Neural progenitor cell (in vitro differentiated cells): ENCODE results near the gene PAFAH2. TPM values are rescaled to one million over a fixed set of nuclear protein-coding genes. Genes with fewer than 3 reads are reported as not detected.

ENCODE experiments used
- DNase-seq: peaks from one replicate; pipeline ENCODE4 v3.0.0-alpha.2; 2016; ENCODE audit warnings: low spot score
- H2AFZ ChIP-seq: fragments of 200-600 bp; sonication (generic); replicated peaks from 2 replicates; pipeline ENCODE4 v1.6.1; 2016; ENCODE audit warnings: antibody characterized with exemption
- H3F3A ChIP-seq: fragments of 200-600 bp; sonication (generic); 2 replicates; pipeline ENCODE4 v1.6.1; 2016; ENCODE audit warnings: antibody characterized with exemption, low read depth
- H3K27ac ChIP-seq: fragments of 200-600 bp; sonication (generic); 2 replicates; pipeline ENCODE4 v1.5.1; 2016; ENCODE audit warnings: mild to moderate bottlenecking
- H3K27me3 ChIP-seq: fragments of 200-600 bp; sonication (generic); 2 replicates; pipeline ENCODE4 v1.6.1; 2016; ENCODE audit warnings: mild to moderate bottlenecking, moderate library complexity
- H3K36me3 ChIP-seq: fragments of 200-600 bp; sonication (generic); 2 replicates; pipeline ENCODE4 v1.5.1; 2016
- H3K4me1 ChIP-seq: fragments of 200-600 bp; sonication (generic); 2 replicates; pipeline ENCODE4 v1.6.1; 2016; ENCODE audit warnings: mixed run types
- H3K4me2 ChIP-seq: fragments of 200-600 bp; sonication (generic); 2 replicates; pipeline ENCODE4 v1.6.1; 2016
- H3K4me3 ChIP-seq: fragments of 200-600 bp; sonication (generic); 2 replicates; pipeline ENCODE4 v1.5.1; 2016
- H3K79me2 ChIP-seq: fragments of 200-600 bp; sonication (generic); 2 replicates; pipeline ENCODE4 v1.6.1; 2016; ENCODE audit warnings: low read depth
- H3K9ac ChIP-seq: fragments of 200-600 bp; sonication (generic); 2 replicates; pipeline ENCODE4 v1.6.1; 2016
- H3K9me3 ChIP-seq: fragments of 200-600 bp; sonication (generic); 2 replicates; pipeline ENCODE4 v1.5.1; 2016; ENCODE audit warnings: low read depth
- H4K20me1 ChIP-seq: fragments of 200-600 bp; sonication (generic); 2 replicates; pipeline ENCODE4 v1.6.1; 2016; ENCODE audit warnings: low read depth
- H3K27ac Mint-ChIP-seq: 3 replicates; pipeline ENCODE4 v1.8.0; 2021; ENCODE audit warnings: mixed read lengths
- H3K27me3 Mint-ChIP-seq: 2 replicates; pipeline ENCODE4 v1.8.0; 2022; ENCODE audit warnings: low read depth, mild to moderate bottlenecking, inconsistent platforms, moderate library complexity, mixed read lengths; ENCODE audit not compliant: insufficient read depth
- H3K36me3 Mint-ChIP-seq: 3 replicates; pipeline ENCODE4 v1.8.0; 2021; ENCODE audit warnings: mixed read lengths
- H3K4me1 Mint-ChIP-seq: 3 replicates; pipeline ENCODE4 v1.8.0; 2021; ENCODE audit warnings: mixed read lengths
- H3K4me3 Mint-ChIP-seq: 3 replicates; pipeline ENCODE4 v1.8.0; 2021; ENCODE audit warnings: mild to moderate bottlenecking, moderate library complexity, mixed read lengths
- H3K9me3 Mint-ChIP-seq: 3 replicates; pipeline ENCODE4 v1.8.0; 2020; ENCODE audit warnings: mixed read lengths
- EZH2 ChIP-seq: fragments of 200-600 bp; sonication (generic); IDR thresholded peaks from 2 replicates; pipeline ENCODE4 v1.6.1; 2017; ENCODE audit warnings: antibody characterized with exemption, mild to moderate bottlenecking, moderate library complexity
- EZH2phosphoT487 ChIP-seq: fragments of 200-600 bp; sonication (generic); IDR thresholded peaks from 2 replicates; pipeline ENCODE4 v1.6.1; 2017; ENCODE audit warnings: antibody characterized with exemption
- total RNA-seq: library from RNA; depleted of rRNA; stranded (reverse); fragments of >200 nt; gene quantifications from 2 replicates; pipeline ENCODE4 v1.2.3, GENCODE V29; 2015; ENCODE audit warnings: low replicate concordance
- TF ChIP-seq, protein P1 (sequence below): fragments of 200-600 bp; sonication (generic); IDR thresholded peaks from 2 replicates; pipeline ENCODE4 v1.5.1; 2017; ENCODE audit warnings: antibody characterized with exemption, mild to moderate bottlenecking

The PAFAH2 gene
- total RNA-seq, 1 donor from 2014 or later = 18.2 TPM

DNA sequence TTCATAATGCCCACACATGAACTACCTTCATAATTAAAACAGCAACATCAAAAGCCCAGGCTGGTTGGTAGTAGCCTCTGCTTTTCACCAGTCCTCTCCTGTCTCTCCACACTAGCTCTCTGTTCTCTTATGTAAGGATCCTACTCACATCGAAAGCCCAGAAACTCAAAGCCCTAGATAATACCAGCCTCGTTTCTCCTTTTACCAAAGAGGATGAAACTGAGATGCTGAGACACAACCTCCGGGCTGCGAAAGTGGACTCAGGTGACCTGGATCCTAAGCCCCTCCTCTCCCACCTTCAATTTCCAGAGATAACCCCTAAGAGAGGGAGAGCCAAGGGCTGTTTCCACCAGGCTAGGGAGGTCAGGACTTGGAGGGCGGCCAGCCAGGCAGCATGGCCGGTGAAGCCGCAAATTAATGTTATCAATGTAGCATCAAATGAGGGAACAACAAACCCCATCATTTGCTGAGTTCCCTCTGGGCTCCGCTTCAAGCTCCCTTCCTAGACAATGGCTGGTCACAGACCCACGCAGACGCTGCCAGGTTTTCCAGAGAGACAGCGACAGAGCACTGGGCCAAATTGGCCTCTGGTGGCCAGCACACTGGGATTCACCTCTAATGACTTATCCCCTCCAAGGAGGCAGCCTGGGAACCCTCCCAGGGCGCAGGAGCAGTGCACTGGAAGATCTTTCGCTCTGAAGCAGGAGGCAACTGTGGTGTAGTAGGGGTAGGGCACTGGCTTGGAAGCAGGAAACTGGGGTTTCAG, 70.9 kb downstream of the PAFAH2 start:
- Mint-ChIP-seq H3K9me3 (no peaks in the 10 kb centered on the region), H3K4me3 (peak overlapping the region; percentile 80), H3K36me3 (no peaks in the 10 kb centered on the region), H3K4me1 (peaks cover 57% of the 10 kb centered on the region), H3K27me3 (peaks cover 16% of the 10 kb centered on the region), H3K27ac (peak overlapping the region; percentile 98)
- H3K9ac ChIP-seq = no peak overlapping the region
- H3K4me2 ChIP-seq = peak overlapping the region; percentile 66
- peaks cover 39% of the 10 kb centered on the region for H3F3A ChIP-seq
- no peaks in the 10 kb centered on the region for H3K36me3 ChIP-seq
- H3K27ac ChIP-seq = peak overlapping the region; percentile 49
- peak overlapping the region; percentile 99 for H2AFZ ChIP-seq
- H3K4me1 ChIP-seq = peaks cover 34% of the 10 kb centered on the region
- no peaks in the 10 kb centered on the region for H3K9me3 ChIP-seq
- TF ChIP-seq EZH2 = no peak
- TF ChIP-seq, protein P1, sequence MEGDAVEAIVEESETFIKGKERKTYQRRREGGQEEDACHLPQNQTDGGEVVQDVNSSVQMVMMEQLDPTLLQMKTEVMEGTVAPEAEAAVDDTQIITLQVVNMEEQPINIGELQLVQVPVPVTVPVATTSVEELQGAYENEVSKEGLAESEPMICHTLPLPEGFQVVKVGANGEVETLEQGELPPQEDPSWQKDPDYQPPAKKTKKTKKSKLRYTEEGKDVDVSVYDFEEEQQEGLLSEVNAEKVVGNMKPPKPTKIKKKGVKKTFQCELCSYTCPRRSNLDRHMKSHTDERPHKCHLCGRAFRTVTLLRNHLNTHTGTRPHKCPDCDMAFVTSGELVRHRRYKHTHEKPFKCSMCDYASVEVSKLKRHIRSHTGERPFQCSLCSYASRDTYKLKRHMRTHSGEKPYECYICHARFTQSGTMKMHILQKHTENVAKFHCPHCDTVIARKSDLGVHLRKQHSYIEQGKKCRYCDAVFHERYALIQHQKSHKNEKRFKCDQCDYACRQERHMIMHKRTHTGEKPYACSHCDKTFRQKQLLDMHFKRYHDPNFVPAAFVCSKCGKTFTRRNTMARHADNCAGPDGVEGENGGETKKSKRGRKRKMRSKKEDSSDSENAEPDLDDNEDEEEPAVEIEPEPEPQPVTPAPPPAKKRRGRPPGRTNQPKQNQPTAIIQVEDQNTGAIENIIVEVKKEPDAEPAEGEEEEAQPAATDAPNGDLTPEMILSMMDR = no peak
- no peak for TF ChIP-seq EZH2phosphoT487
- H3K79me2 ChIP-seq = no peaks in the 10 kb centered on the region
- peaks cover 30% of the 10 kb centered on the region for H3K27me3 ChIP-seq
- DNase-seq = peak; percentile 46
- no peak overlapping the region for H3K4me3 ChIP-seq
- H4K20me1 ChIP-seq = no peaks in the 10 kb centered on the region

DNA sequence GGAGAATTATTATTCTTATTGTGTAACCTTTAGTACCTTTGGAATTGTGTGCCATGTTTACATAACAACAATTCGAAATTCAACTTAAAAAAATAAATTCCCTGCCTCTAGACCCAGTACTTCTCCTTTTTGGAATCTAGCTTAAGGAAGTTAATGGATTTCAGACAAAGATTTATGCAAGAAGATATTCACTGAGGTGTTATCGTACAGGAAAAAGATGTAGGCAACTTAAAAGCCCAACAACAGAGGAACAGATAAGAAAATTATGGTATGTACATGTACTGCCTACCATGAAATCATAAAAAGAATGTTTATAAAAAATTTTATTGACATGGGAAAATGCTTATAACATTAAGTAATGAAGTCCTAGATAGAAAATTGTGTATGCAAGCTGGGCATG, 73.4 kb downstream of the PAFAH2 start:
- Histone ChIP-seq H3K36me3 (no peaks in the 10 kb centered on the region), H3K4me3 (no peak overlapping the region), H4K20me1 (no peaks in the 10 kb centered on the region), H3K9ac (no peak overlapping the region), H3K4me1 (peaks cover 34% of the 10 kb centered on the region), H3F3A (peaks cover 45% of the 10 kb centered on the region), H3K79me2 (no peaks in the 10 kb centered on the region), H3K27me3 (peaks cover 36% of the 10 kb centered on the region), H2AFZ (no peak overlapping the region), H3K4me2 (no peak overlapping the region), H3K9me3 (no peaks in the 10 kb centered on the region), H3K27ac (no peak overlapping the region)
- Mint-ChIP-seq H3K27me3 (peaks cover 11% of the 10 kb centered on the region), H3K9me3 (no peaks in the 10 kb centered on the region), H3K36me3 (no peaks in the 10 kb centered on the region), H3K4me3 (no peak overlapping the region), H3K27ac (peak overlapping the region; percentile 63), H3K4me1 (peaks cover 69% of the 10 kb centered on the region)
- TF ChIP-seq EZH2 (no peak), EZH2phosphoT487 (no peak)
- TF ChIP-seq, protein P1 = no peak
- DNase-seq = no peak

DNA sequence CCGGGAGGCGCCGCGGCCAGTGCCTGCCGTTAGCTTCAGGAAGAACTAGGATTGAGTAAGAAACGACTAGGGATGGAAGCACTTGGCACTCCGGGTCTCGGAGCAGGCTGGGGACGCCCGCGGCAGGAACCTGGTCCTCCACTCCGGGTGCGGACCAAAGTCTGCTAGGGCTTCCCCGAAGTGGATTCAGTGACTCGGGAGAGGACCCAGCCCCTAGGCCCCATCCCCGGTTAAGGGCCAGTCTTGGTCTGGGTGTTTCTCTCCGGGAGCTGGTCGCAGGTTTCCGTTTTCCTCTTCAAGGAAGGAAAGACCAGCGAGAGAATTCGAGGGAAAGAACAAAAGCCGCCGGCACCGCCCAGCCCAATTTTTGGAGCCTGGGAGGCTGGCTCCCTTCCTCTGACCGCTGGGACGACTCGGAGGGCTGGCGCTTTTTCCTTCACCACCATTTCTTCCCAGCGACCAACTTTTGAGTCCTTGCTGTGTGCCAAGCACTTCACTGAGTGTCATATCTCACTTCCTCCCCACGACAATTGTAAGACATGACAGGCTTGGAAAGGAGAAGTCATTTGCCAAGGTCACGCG, 74.8 kb downstream of the PAFAH2 start:
- Histone ChIP-seq H3K9ac (no peak overlapping the region), H3K4me1 (peaks cover 31% of the 10 kb centered on the region), H3K4me2 (peak overlapping the region; percentile 96), H3K27me3 (peaks cover 36% of the 10 kb centered on the region), H3K79me2 (no peaks in the 10 kb centered on the region), H3K9me3 (no peaks in the 10 kb centered on the region), H3K27ac (no peak overlapping the region), H3K36me3 (no peaks in the 10 kb centered on the region), H3F3A (peaks cover 39% of the 10 kb centered on the region), H2AFZ (peak overlapping the region; percentile 95), H3K4me3 (peak overlapping the region; percentile 64), H4K20me1 (no peaks in the 10 kb centered on the region)
- TF ChIP-seq, protein P1 = no peak
- no peak for TF ChIP-seq EZH2phosphoT487
- TF ChIP-seq EZH2 = peak; percentile 67
- H3K27ac Mint-ChIP-seq = no peak overlapping the region
- peak overlapping the region; percentile 76 for H3K4me3 Mint-ChIP-seq
- peaks cover 8% of the 10 kb centered on the region for H3K27me3 Mint-ChIP-seq
- H3K36me3 Mint-ChIP-seq = no peaks in the 10 kb centered on the region
- peak; percentile 66 for DNase-seq
- H3K9me3 Mint-ChIP-seq = no peaks in the 10 kb centered on the region
- peaks cover 61% of the 10 kb centered on the region for H3K4me1 Mint-ChIP-seq
